Upper lobe of left lung (tissue), 4 donors: ENCODE data around the gene HSPBP1.

Source experiments
- CTCF ChIP-seq, 6 experiments: fragments of 450-650 bp in 4 of 6; fragments of 200-600 bp in 2 of 6; sonication (generic) in 2 of 6; IDR thresholded peaks; one replicate each; pipeline ENCODE4 v1.5.1; 2016 to 2019; ENCODE audit warnings: antibody characterized with exemption in 6 of 6
- POLR2A ChIP-seq, 4 donors: fragments of 450-650 bp; IDR thresholded peaks; one replicate each; pipeline ENCODE4 v1.5.1; 2016 to 2017; ENCODE audit warnings: antibody characterized with exemption in 4 of 4, mild to moderate bottlenecking in 2 of 4

- TF ChIP-seq CTCF (IDR thresholded peaks at IDR 0.05) (no peak), POLR2A (IDR thresholded peaks at IDR 0.05) (no peak)
Observed at GRCh38 chr19:55226273-55226672, 53.6 kb downstream of the HSPBP1 start.
